ENCODE measurements around the gene SPIRE1.

SPIRE1 gene

DNA sequence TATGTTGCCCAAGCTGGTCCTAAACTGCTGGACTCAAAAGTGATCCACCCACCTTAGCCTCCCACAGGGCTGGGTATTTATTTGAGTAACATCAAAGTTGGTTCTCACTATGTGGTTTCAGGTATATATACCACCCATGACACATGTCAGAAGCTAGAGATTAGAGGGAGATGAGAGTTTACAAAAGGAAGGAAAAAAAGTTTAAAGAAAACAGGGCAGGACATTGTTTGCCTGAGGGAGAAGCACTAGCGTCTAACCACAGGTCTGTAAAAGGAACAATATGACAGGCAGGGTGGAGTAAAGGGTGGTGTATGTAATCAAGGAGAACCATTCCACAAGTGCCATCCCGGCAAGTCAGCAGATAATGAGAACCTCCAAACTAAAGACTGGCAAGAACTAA lies 36.1 kb upstream of the SPIRE1 start:
- TF ChIP-seq, protein P1, sequence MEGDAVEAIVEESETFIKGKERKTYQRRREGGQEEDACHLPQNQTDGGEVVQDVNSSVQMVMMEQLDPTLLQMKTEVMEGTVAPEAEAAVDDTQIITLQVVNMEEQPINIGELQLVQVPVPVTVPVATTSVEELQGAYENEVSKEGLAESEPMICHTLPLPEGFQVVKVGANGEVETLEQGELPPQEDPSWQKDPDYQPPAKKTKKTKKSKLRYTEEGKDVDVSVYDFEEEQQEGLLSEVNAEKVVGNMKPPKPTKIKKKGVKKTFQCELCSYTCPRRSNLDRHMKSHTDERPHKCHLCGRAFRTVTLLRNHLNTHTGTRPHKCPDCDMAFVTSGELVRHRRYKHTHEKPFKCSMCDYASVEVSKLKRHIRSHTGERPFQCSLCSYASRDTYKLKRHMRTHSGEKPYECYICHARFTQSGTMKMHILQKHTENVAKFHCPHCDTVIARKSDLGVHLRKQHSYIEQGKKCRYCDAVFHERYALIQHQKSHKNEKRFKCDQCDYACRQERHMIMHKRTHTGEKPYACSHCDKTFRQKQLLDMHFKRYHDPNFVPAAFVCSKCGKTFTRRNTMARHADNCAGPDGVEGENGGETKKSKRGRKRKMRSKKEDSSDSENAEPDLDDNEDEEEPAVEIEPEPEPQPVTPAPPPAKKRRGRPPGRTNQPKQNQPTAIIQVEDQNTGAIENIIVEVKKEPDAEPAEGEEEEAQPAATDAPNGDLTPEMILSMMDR (IDR thresholded peaks at IDR 0.05; ENCODE audit: insufficient read depth, low read depth, low read length, missing control alignments): no peak
- no peak overlapping the region for H3K4me3 ChIP-seq (ENCODE audit: low read depth, low read length)
- DNase-seq (ENCODE audit: low read depth): peak; percentile 11

DNA sequence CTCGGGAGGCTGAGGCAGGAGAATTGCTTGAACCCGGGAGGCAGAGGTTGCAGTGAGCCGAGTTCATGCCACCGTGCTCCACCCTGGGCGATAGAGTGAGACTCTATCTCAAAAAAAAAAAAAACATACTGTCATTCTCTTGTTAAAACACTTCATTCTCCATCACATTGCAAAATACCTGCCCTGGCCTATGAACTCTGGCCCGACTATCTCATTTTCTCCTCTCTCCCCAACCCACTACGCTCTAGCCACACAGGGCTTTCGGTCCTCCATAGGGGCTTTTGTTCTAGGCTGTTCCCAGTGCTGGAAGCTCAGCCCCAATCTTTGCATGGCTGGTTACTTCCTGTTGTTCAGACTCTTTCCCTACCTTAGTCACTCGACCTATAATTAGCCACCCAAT lies 34.3 kb upstream of the SPIRE1 start:
- no peak for DNase-seq (ENCODE audit: low read depth)
- H3K4me3 ChIP-seq (ENCODE audit: low read depth, low read length): no peak overlapping the region
- TF ChIP-seq, protein P1 (IDR thresholded peaks at IDR 0.05; ENCODE audit: insufficient read depth, low read depth, low read length, missing control alignments): no peak

DNA sequence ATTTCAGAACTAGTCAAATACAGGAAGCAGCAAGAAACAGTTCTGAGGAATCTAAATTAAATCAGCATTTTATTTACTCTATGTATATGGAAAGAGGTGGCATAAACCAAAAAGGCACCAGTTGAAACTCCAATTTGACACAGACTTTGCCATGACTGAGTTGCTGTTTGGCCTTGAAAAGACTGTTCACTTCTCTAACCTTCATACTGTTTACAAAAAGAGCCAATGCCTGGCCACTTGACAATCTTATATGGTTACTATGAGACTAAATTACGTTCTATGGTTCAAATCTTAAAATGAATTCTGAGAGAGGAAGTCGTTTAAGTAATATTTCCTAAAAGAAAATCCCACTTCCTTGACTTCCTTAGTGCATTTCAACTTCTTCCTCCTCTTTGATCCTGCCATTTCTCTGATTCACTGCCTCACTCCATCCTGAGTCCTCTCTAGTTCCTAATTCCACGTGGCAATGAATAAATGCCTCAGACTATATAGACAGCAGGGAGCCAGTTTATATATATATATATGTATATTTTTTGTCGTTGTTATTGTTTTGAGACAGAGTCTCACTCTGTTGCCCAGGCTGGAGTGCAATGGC lies 31.4 kb upstream of the SPIRE1 start:
- no peak overlapping the region for H3K4me3 ChIP-seq (ENCODE audit: low read depth, low read length)
- DNase-seq (ENCODE audit: low read depth): no peak
- TF ChIP-seq, protein P1 (IDR thresholded peaks at IDR 0.05; ENCODE audit: insufficient read depth, low read depth, low read length, missing control alignments): no peak

DNA sequence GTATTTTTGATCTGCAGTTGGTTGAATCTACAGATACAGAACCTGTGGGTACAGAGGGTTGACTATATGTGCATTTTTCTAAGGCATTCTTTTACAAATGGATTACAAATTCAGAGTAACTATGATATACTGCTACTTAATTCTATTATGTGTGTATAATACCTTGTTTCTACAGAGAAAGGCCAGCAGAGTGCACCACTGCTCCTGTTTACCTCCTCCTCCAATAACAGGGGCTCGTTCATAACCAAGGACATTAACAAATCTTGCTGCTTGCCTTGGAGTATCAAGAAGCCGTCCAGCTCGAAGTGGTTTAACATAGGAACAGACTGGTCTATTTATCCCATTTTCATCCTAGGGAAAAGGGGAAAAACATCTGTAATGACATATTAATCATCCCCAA lies 28.2 kb upstream of the SPIRE1 start:
- TF ChIP-seq, protein P1 (IDR thresholded peaks at IDR 0.05; ENCODE audit: insufficient read depth, low read depth, low read length, missing control alignments): no peak
- no peak overlapping the region for H3K4me3 ChIP-seq (ENCODE audit: low read depth, low read length)
- DNase-seq (ENCODE audit: low read depth): peak; percentile 28

DNA sequence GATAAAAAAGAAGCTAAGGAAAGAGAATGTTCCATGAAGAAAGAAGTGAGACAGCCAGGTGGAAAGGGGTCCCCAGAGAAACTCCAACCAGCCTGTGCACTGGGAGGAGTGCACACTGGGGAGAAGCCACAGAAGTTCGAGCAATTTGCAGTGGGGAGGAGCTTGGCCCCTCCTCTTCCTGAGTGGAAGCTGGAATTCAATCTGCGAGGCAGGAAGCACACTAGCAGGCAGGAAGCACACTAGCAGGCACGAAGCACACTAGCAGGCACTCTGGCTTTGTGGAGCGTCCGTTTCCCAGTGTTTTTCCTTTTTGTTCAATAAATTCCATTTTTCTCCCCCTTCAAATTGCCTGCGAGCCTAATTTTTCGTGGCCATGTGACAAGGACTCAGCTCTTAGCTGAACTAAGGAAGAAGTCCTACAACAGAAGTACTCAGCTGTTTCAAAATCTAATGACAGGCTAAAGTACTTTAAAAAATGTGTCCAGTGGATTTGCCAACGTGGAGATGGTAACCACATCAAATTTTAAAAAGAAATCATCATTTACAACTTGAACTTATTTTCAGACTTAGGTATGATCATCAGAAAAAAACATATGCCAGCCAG lies 21.4 kb upstream of the SPIRE1 start:
- no peak for DNase-seq (ENCODE audit: low read depth)
- no peak overlapping the region for H3K4me3 ChIP-seq (ENCODE audit: low read depth, low read length)
- TF ChIP-seq, protein P1 (IDR thresholded peaks at IDR 0.05; ENCODE audit: insufficient read depth, low read depth, low read length, missing control alignments): no peak

DNA sequence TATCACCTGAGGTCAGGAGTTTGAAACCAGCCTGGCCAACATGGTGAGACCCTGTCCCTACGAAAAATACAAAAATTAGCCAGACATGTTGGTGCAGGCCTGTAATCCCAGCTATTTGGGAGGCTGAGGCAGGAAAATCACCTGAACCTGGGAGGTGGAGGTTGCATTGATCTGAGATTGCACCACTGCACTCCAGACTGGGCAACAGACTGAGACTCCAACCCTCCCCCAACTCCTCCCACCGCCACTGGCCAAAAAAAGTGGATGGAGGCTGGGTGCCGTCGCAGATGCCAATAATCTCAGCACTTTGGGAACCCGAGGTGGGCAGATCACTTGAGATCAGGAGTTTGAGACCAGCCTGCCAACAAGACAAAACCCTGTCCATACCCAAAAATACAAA lies 10.1 kb upstream of the SPIRE1 start:
- H3K4me3 ChIP-seq (ENCODE audit: low read depth, low read length): no peak overlapping the region
- no peak for DNase-seq (ENCODE audit: low read depth)
- TF ChIP-seq, protein P1 (IDR thresholded peaks at IDR 0.05; ENCODE audit: insufficient read depth, low read depth, low read length, missing control alignments): no peak

All from GM12865 (cell line).